ENCODE data around the gene LRRC49.

Gene LRRC49

DNA sequence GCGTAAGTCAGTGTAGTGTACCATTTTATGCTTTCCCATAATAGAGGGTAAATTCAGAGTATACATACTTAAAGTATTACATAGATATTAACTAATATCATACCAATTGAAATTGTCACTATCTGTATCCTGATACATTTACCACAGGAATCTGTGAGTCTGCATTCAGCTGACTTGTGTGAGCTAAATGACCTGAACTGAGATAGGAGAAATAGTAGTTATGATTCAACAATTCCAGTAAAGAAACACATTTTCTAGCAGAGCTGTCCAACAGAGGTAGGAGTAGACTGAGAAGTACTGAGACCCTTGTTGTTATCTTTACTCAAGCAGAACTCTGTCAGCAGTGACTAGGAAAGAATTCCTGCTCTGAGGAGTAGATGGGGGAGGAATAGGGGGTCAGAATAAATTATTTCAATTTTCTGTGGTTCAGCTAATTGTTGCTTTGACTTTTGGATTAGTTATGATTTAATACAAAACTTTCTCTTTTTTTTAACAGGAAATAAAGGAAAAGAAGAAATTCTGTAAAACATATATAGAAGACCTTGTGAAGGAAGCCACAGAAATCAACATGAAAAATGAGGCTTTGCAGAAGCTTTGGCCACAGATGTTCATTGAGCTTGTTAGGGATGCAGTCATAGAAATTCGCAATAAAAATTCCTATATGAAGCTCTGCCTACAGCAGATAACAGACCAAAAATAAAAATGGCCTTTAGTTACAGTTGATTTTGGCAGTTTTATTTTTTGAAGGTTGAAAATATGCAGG is 156.5 kb downstream of the LRRC49 start:
- TF ChIP-seq FOXP2 (optimal IDR thresholded peaks at IDR 0.05; ENCODE audit: borderline replicate concordance, extremely low read depth, extremely low read length, insufficient read depth) (no peak), REST (IDR thresholded peaks at IDR 0.05; ENCODE audit: insufficient read depth in 1 of 2, low read depth in 2 of 2, low read length in 2 of 2) (no peak), POLR2AphosphoS5 (IDR thresholded peaks at IDR 0.05; ENCODE audit: low read depth, low read length) (no peak), TAF1 (IDR thresholded peaks at IDR 0.05; ENCODE audit: borderline replicate concordance, insufficient read depth, low read length) (no peak), SIN3A (IDR thresholded peaks at IDR 0.05; ENCODE audit: borderline replicate concordance, insufficient read depth, low read length) (no peak)

DNA sequence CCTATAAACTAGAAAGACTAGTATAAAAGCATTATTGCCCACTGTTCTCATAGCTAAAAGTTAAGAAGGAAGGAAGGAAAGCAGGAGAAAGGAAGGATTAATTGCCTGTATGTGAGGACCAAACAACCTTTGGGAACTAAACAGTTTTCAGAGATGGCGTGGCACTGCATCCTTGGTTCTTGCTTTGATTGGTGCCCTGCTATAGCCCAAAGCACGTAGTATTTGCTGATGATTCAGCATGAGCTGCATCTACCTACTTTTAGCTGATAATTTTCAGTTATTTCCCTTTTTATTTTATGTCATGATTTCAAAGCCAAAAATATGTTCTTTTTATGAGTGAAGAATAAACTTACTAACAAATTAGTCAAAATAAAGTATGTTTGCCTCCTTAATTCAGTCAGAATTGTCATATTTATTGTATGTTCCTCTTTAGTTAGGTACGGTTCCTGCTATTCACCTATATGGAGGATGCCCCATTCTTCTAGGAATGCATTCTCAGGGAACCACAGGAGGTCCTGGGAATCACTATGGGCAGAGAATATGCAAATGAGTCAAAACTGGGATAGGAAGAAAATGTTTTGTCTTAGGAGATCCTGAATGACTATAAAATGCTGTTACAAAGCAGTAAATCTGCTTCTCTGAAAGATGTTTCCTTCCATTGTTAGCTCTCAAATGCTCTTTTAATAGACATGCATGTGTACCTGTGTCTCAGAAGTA is 157.2 kb downstream of the LRRC49 start:
- TF ChIP-seq FOXP2 (optimal IDR thresholded peaks at IDR 0.05; ENCODE audit: borderline replicate concordance, extremely low read depth, extremely low read length, insufficient read depth) (no peak), TAF1 (IDR thresholded peaks at IDR 0.05; ENCODE audit: borderline replicate concordance, insufficient read depth, low read length) (no peak)

DNA sequence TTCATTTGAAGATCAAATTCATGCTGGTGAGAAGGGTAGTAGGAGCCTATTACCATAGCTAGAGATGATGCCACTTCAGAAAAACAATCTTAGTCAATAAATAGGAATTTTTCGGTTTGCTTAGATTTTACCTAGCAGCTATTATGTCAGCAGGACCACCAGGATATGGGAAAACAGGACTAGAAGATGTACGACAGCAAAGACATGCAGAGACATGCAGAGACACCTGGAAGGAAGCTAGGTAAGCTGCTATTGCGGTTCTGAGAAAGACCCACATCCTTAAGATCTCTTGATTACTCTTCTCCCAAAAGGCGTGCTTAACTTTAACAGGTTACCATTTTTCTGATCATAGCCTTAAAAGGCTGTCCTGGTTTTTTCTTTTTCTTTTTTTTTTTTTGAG is 157.8 kb downstream of the LRRC49 start:
- no peak for TF ChIP-seq REST (IDR thresholded peaks at IDR 0.05; ENCODE audit: insufficient read depth in 1 of 2, low read depth in 2 of 2, low read length in 2 of 2)
- no peak for TF ChIP-seq POLR2AphosphoS5 (IDR thresholded peaks at IDR 0.05; ENCODE audit: low read depth, low read length)
- no peak for TF ChIP-seq FOXP2 (optimal IDR thresholded peaks at IDR 0.05; ENCODE audit: borderline replicate concordance, extremely low read depth, extremely low read length, insufficient read depth)
- no peak for TF ChIP-seq TAF1 (IDR thresholded peaks at IDR 0.05; ENCODE audit: borderline replicate concordance, insufficient read depth, low read length)
- TF ChIP-seq SIN3A (IDR thresholded peaks at IDR 0.05; ENCODE audit: borderline replicate concordance, insufficient read depth, low read length): no peak

- TF ChIP-seq FOXP2 (optimal IDR thresholded peaks at IDR 0.05; ENCODE audit: borderline replicate concordance, extremely low read depth, extremely low read length, insufficient read depth): no peak
- TF ChIP-seq POLR2AphosphoS5 (IDR thresholded peaks at IDR 0.05; ENCODE audit: low read depth, low read length): no peak
- TF ChIP-seq SIN3A (IDR thresholded peaks at IDR 0.05; ENCODE audit: borderline replicate concordance, insufficient read depth, low read length): no peak
- no peak for TF ChIP-seq TAF1 (IDR thresholded peaks at IDR 0.05; ENCODE audit: borderline replicate concordance, insufficient read depth, low read length)
- no peak for TF ChIP-seq REST (IDR thresholded peaks at IDR 0.05; ENCODE audit: insufficient read depth in 1 of 2, low read depth in 2 of 2, low read length in 2 of 2)
Observed at GRCh38 chr15:71051539-71051938, 158.9 kb downstream of the LRRC49 start.

GRCh38 chr15:71052356-71052755 is 159.7 kb downstream of the LRRC49 start:
- TF ChIP-seq POLR2AphosphoS5 (IDR thresholded peaks at IDR 0.05; ENCODE audit: low read depth, low read length) (no peak), REST (IDR thresholded peaks at IDR 0.05; ENCODE audit: insufficient read depth in 1 of 2, low read depth in 2 of 2, low read length in 2 of 2) (no peak), TAF1 (IDR thresholded peaks at IDR 0.05; ENCODE audit: borderline replicate concordance, insufficient read depth, low read length) (no peak), SIN3A (IDR thresholded peaks at IDR 0.05; ENCODE audit: borderline replicate concordance, insufficient read depth, low read length) (no peak), FOXP2 (optimal IDR thresholded peaks at IDR 0.05; ENCODE audit: borderline replicate concordance, extremely low read depth, extremely low read length, insufficient read depth) (no peak)
